ENCODE measurements around the gene SEBOX.

Gene SEBOX

GRCh38 chr17:28394337-28395116 is 29.5 kb upstream of the SEBOX start:
- DNase-seq, result no peak
- intact Hi-C loops (cut with DNase I), result no loop called here

DNA sequence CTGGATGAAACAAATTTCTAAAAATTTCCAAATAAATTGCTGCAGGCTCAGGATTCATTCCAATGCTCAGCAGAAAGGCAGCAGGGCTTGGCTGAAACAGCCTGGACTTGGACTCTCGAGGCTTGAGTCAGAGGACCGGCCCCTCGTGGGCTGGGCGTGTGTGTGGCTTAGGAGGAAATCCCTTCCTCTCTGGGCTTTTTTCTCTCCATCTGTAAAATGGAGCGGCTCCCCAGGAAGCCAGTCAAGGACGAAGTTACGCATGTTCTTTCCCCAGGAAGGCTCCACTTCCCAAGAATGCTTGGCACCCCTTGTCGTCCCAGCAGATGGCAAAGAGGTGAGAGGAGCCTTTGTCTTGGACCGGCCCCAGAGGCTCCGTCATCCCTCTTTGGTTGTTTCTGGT is 27.5 kb upstream of the SEBOX start:
- no peak for DNase-seq
- intact Hi-C loops (cut with DNase I), result no loop called here

- intact Hi-C loops (cut with DNase I), result no loop called here
- DNase-seq, result no peak
These were observed 26.4 kb upstream of the SEBOX start for GRCh38 chr17:28391401-28391800.

- intact Hi-C loops (cut with DNase I), result no loop called here
- DNase-seq, result no peak
These were observed 26.0 kb upstream of the SEBOX start for GRCh38 chr17:28390984-28391383.

DNA sequence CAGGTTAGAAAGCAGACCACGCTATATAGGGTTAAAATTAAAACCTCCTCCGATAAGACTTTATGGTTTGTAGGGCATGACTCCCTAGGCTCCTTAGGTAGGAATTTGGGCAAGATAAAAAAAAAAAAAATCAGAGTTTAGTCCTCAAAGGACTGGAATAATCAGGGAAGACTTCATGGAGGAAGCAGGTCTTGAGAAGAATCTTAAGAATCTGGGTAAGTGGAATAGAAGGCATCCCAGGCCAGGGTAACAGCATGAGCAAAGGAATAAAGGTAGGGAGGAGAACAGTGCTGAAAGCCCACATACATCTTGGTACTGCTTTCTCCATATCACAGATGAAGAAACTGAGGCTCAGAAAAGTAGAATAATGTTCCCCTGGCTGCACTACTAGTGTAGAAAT is 25.6 kb upstream of the SEBOX start:
- intact Hi-C loops (cut with DNase I), result no loop called here
- DNase-seq, result no peak

- DNase-seq, result no peak
- intact Hi-C loops (cut with DNase I), result no loop called here
These were observed 25.1 kb upstream of the SEBOX start for GRCh38 chr17:28390141-28390540.

DNA sequence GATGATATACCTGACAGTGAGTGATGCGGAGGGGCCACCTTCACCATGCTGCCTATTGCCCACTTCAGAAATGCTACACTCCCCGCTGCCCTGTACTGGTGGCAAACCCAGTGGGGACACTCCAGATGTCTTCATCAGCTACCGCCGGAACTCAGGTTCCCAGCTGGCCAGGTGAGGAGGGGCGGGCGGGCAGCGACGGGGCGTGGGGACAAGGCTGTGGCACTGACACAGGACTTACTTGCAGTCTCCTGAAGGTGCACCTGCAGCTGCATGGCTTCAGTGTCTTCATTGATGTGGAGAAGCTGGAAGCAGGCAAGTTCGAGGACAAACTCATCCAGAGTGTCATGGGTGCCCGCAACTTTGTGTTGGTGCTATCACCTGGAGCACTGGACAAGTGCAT is 23.1 kb upstream of the SEBOX start:
- intact Hi-C loops (cut with DNase I), result no loop called here
- no peak for DNase-seq

GRCh38 chr17:28386391-28386790 is 21.4 kb upstream of the SEBOX start:
- intact Hi-C loops (cut with DNase I), result no loop called here
- no peak for DNase-seq

DNA sequence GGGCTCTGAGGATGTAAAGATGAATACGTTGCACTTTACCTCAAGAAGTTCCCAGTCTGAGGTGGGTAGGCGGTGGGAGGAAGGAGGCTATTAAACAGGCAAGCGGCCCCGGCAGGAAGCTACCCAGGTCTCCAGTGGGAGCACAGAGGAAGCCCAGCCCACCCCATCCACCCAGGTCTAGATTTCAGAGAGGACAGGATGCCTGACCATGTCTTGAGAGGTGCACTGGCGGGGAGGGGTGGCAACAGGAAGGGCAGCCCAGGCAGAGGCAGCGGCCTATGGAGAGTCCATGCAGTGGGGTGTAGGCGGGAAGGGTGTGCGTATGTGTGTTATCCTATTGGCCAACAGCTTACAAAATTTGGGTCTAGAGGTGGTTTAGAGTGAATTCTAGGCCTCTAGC is 20.4 kb upstream of the SEBOX start:
- DNase-seq, result peak in 1 of 10 donors; percentile 58
- intact Hi-C loops (cut with DNase I), result no loop called here

GRCh38 chr17:28385037-28385400 is 20.0 kb upstream of the SEBOX start:
- intact Hi-C loops (cut with DNase I), result no loop called here
- no peak for DNase-seq

DNA sequence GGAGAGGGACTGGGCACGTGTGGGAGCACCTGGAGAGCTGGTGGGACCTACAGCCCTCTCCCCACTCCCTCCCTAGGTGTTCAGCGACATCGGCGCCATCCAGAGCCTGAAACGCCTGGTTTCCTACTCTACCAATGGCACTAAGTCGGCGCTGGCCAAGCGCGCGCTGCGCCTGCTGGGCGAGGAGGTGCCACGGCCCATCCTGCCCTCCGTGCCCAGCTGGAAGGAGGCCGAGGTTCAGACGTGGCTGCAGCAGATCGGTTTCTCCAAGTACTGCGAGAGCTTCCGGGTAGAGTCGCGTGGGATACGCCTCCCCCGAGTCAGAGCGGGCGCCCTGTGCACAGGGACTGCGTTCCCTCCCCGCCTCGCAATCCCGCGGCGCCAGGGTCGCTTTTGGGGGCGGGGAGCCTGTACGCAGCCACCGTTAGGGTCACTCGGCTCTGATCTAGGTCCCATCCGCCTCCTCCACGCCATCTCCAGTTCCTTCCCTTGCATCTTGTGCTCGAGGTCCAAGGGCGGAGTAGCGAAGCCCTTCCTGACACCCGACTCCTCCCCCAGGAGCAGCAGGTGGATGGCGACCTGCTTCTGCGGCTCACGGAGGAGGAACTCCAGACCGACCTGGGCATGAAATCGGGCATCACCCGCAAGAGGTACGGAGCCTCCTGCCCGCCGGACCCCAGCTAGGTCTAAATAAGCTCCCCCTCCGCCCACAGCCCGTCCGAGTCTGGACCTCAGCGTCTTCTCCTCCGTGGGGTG is 19.5 kb upstream of the SEBOX start:
- DNase-seq, result peak in 5 of 10 donors; percentile 30 to 79 (median 49)
- intact Hi-C loops (cut with DNase I), result no loop called here

GRCh38 chr17:28381141-28381825 is 16.3 kb upstream of the SEBOX start:
- intact Hi-C loops (cut with DNase I), result no loop called here
- peak in 7 of 10 donors; percentile 36 to 92 (median 65) for DNase-seq

GRCh38 chr17:28379814-28380801 is 15.1 kb upstream of the SEBOX start:
- peak in 1 of 10 donors; percentile 69 for DNase-seq
- intact Hi-C loops (cut with DNase I), result no loop called here

DNA sequence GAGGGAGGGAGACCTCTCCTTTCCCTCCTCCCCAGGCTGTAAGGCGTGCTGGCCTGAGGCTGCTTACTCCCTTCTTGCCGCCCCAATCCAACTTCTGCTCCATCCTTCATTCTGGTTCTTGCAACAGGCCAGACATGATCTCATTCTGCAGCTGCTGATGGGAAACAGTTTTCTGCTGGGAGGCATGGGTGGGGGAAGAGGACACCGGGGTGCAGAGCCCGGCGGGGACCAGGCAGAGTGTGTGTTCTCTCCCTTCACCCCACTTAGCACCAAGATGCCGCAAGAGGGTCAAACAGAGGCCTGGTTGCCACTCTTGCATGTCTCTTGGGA is 7.9 kb upstream of the SEBOX start:
- intact Hi-C loops (cut with DNase I), result no loop called here
- peak in 2 of 10 donors; percentile 56 to 62 for DNase-seq

GRCh38 chr17:28372203-28372944 is 7.4 kb upstream of the SEBOX start:
- DNase-seq, result peak in 8 of 10 donors; percentile 27 to 93 (median 42)

DNA sequence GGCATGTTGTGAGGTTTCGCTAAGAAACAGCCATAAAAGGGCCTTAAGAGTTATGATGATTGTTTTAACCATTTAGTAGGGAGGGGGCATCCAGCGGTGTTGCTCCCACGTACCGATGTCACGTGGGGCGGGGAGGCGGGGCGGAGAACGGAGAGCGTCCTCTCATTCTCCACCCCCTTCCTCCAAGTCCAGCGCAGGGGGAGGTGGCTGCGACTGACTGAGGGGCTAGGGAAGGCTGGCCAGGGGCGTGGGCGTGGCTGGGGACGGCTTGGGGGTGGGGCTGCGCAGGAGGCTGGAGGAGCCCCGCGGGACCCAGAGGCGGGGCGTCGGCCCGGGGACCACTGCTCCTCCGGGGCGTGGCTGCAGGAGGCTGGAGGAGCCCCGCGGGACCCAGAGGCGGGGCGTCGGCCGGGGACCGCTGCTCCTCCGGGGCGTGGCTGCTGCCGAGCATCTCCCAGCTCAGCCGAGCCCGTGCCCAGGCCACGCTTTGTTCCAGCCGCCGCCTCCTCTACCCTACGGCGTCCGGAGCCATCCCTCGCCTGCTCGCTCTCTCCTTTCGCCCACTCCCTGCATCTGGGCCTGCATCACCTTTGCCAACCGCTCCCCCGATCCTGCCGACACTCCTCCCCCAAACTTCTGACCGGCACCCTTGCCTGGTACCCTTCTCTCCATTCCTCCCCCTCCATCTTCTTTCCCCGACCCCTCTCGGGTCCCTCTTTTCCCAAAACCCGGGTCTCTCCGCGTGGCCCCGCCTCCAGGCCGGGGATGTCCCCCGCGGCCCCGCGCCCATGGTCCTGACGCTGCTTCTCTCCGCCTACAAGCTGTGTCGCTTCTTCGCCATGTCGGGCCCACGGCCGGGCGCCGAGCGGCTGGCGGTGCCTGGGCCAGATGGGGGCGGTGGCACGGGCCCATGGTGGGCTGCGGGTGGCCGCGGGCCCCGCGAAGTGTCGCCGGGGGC is 6.5 kb upstream of the SEBOX start, which contains the start of gene SARM1:
Gene SARM1, plus strand, starts transcription at position 450 of the 958 bp plus-strand sequence. Its CDS starts 339 bp downstream, at position 789.
- peak; percentile 69 to 98 (median 85) for DNase-seq
- intact Hi-C loops (cut with DNase I), result no loop called here

More at GRCh38 chr17:28372203-28372944, 7.4 kb upstream of the SEBOX start:
- intact Hi-C loops (cut with DNase I), result no loop called here

DNA sequence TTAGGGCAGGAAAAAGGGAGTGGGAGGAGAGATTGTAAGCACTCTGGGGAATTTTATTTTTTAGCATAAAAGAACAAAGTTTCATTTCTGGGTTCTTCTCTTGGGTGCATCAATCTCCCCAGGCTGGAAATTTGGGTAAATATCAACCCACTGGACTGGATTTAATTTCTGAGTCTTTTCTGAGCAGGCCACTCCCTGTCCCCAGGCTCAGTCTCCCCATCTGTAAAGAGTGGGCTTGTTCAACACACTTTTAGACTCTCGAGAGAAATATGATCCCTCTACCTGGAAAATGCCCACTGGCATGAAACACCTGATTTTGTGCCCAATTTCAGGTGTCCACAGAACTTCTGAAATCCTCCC is 5.7 kb upstream of the SEBOX start:
- DNase-seq, result no peak
- intact Hi-C loops (cut with DNase I), result no loop called here

GRCh38 chr17:28370035-28370743 is 5.2 kb upstream of the SEBOX start, which contains the start of gene VTN:
VTN (minus strand) TSS chr17:28370307; CDS start chr17:28370203, 104 bp downstream.
- DNase-seq, result peak in 3 of 10 donors; percentile 52 to 81 (median 69)
- intact Hi-C loops (cut with DNase I), result no loop called here

All from posterior cingulate gyrus (tissue), 11 donors.